ENCODE results near the gene GPC6.

DNA sequence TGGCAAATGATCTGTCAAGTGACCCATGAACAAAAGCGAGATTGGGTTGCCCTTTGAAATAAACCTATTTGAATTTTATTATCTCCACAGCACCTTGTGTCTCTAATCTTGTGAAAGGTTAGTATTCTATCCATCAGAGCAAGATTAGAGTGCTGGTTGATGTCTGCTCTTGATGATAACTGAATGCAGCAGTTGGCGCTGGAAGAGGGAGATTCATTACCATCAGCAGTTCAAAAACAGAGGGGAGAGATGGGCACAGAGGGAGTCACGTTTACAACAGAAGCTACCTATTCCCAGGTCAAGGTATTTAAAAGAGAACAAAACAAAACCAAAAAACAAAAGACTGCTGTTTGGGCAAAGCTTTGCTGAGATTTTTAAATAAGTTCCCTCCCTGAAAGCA lies 588.1 kb downstream of the GPC6 start:
- TF ChIP-seq EZH2phosphoT487 (IDR thresholded peaks at IDR 0.05; ENCODE audit: insufficient read depth, low read depth) (no peak), EZH2 (IDR thresholded peaks at IDR 0.05; ENCODE audit: insufficient read depth, poor library complexity, severe bottlenecking) (no peak)

Measured in GM23248 (cell line).